ENCODE data around the gene PDE4C.

The PDE4C gene

GRCh38 chr19:18219911-18220631 lies 6.2 kb downstream of the PDE4C start:
- DNase-seq = no peak
- H3K27ac ChIP-seq = no peak overlapping the region
- H3K4me1 ChIP-seq = peaks cover 0 to 12% (median 10%) of the 10 kb centered on the region in 4 donors
- intact Hi-C loops (cut with DNase I; ENCODE audit: low total_unique reads) = no loop called here
- no peak overlapping the region for H3K4me3 ChIP-seq
- H3K9me3 ChIP-seq = no peaks in the 10 kb centered on the region
- H3K27me3 ChIP-seq = peaks cover 0 to 32% of the 10 kb centered on the region in 2 donors
- TF ChIP-seq CTCF (IDR thresholded peaks at IDR 0.05) = no peak
- no peaks in the 10 kb centered on the region for H3K36me3 ChIP-seq

- intact Hi-C loops (cut with DNase I; ENCODE audit: low total_unique reads) = no loop called here
- no peak for DNase-seq
- Histone ChIP-seq H3K27me3 (peaks cover 0 to 22% of the 10 kb centered on the region in 2 donors), H3K36me3 (no peaks in the 10 kb centered on the region), H3K9me3 (no peaks in the 10 kb centered on the region), H3K27ac (no peak overlapping the region), H3K4me1 (no peaks in the 10 kb centered on the region), H3K4me3 (no peak overlapping the region)
- no peak for TF ChIP-seq CTCF (IDR thresholded peaks at IDR 0.05)
These were observed 7.6 kb downstream of the PDE4C start for GRCh38 chr19:18218600-18218999.

- H3K36me3 ChIP-seq = no peaks in the 10 kb centered on the region
- H3K27ac ChIP-seq = no peak overlapping the region
- H3K27me3 ChIP-seq = peaks cover 0 to 18% of the 10 kb centered on the region in 2 donors
- no peaks in the 10 kb centered on the region for H3K4me1 ChIP-seq
- intact Hi-C loops (cut with DNase I; ENCODE audit: low total_unique reads) = no loop called here
- no peaks in the 10 kb centered on the region for H3K9me3 ChIP-seq
- TF ChIP-seq CTCF (IDR thresholded peaks at IDR 0.05) = no peak
- no peak overlapping the region for H3K4me3 ChIP-seq
- no peak for DNase-seq
These were observed 8.1 kb downstream of the PDE4C start for GRCh38 chr19:18218159-18218558.

- no peaks in the 10 kb centered on the region for H3K4me1 ChIP-seq
- intact Hi-C loops (cut with DNase I; ENCODE audit: low total_unique reads) = no loop called here
- no peak for TF ChIP-seq CTCF (IDR thresholded peaks at IDR 0.05)
- no peaks in the 10 kb centered on the region for H3K36me3 ChIP-seq
- no peak for DNase-seq
- no peaks in the 10 kb centered on the region for H3K9me3 ChIP-seq
- no peak overlapping the region for H3K4me3 ChIP-seq
- no peak overlapping the region for H3K27ac ChIP-seq
- peaks cover 0 to 13% of the 10 kb centered on the region in 2 donors for H3K27me3 ChIP-seq
These were observed 9.4 kb downstream of the PDE4C start for GRCh38 chr19:18216789-18217188.

GRCh38 chr19:18214779-18215433 lies 11.3 kb downstream of the PDE4C start:
- no peak overlapping the region for H3K27ac ChIP-seq
- DNase-seq = no peak

More at GRCh38 chr19:18214779-18215433, 11.3 kb downstream of the PDE4C start:
- H3K36me3 ChIP-seq = no peaks in the 10 kb centered on the region
- intact Hi-C loops (cut with DNase I; ENCODE audit: low total_unique reads) = no loop called here
- H3K4me1 ChIP-seq = no peaks in the 10 kb centered on the region
- TF ChIP-seq CTCF (IDR thresholded peaks at IDR 0.05) = no peak
- H3K9me3 ChIP-seq = no peaks in the 10 kb centered on the region
- no peak overlapping the region for H3K4me3 ChIP-seq
- H3K27me3 ChIP-seq = no peaks in the 10 kb centered on the region

Data from tibial artery (tissue), 4 donors.